Suprapubic skin (tissue), 4 donors: ENCODE results near the gene NUP107. TPM values are rescaled to one million over a fixed set of nuclear protein-coding genes. Genes with fewer than 3 reads are reported as not detected.
"Not testable (repeated sequence)": the region's sequence is repeated elsewhere in the genome, so short reads cannot be mapped to it uniquely, and the experiment has no call there.

Source experiments
- DNase-seq, 2 donors: peaks; one replicate each; pipeline ENCODE4 v3.0.0-alpha.2; 2019; ENCODE audit warnings: low spot score in 2 of 2
- H3K27ac ChIP-seq: fragments of 200-600 bp; sonication (generic); one replicate; pipeline ENCODE4 v1.5.1; 2019
- H3K27me3 ChIP-seq: fragments of 200-600 bp; sonication (generic); one replicate; pipeline ENCODE4 v1.5.1; 2019
- H3K36me3 ChIP-seq: fragments of 200-600 bp; sonication (generic); one replicate; pipeline ENCODE4 v1.5.1; 2019
- H3K4me1 ChIP-seq: fragments of 200-600 bp; sonication (generic); one replicate; pipeline ENCODE4 v1.5.1; 2019
- H3K4me3 ChIP-seq: fragments of 200-600 bp; sonication (generic); one replicate; pipeline ENCODE4 v1.5.1; 2019; ENCODE audit warnings: mild to moderate bottlenecking
- H3K9me3 ChIP-seq: fragments of 200-600 bp; sonication (generic); one replicate; pipeline ENCODE4 v1.5.1; 2019
- EP300 ChIP-seq: sonication (generic); formaldehyde crosslinking; IDR thresholded peaks from one replicate; pipeline ENCODE4 v1.6.1; 2017; ENCODE audit warnings: antibody characterized with exemption
- POLR2A ChIP-seq, 2 donors: fragments of 450-650 bp; IDR thresholded peaks; one replicate each; pipeline ENCODE4 v1.6.1; 2017; ENCODE audit warnings: antibody characterized with exemption in 2 of 2, mild to moderate bottlenecking in 2 of 2, moderate library complexity in 2 of 2
- POLR2AphosphoS5 ChIP-seq, 3 donors: sonication (generic); formaldehyde crosslinking; IDR thresholded peaks; one replicate each; pipeline ENCODE4 v1.6.1; 2017; ENCODE audit warnings: antibody characterized with exemption in 3 of 3
- WGBS: methylation state at CpG from one replicate; pipeline ENCODE4 v1.1.5; 2018; 5-methylcytosine and 5-hydroxymethylcytosine counted together
- total RNA-seq, 4 donors: library from RNA; depleted of rRNA; stranded (reverse); fragments of >200 nt; gene quantifications; one replicate each; pipeline ENCODE4 v1.1.0, GENCODE V29; 2016
- TF ChIP-seq, protein P1 (sequence below), 2 donors: fragments of 200-600 bp in 1 of 2; fragments of 450-650 bp in 1 of 2; sonication (generic) in 1 of 2; IDR thresholded peaks; one replicate each; pipeline ENCODE4 v1.5.1; 2016 to 2019; ENCODE audit warnings: antibody characterized with exemption in 2 of 2, mild to moderate bottlenecking in 1 of 2, moderate library complexity in 1 of 2

NUP107 gene
- total RNA-seq, 4 donors from 2014 or later: 13.3 to 82.7 (median 25.3) TPM

- Histone ChIP-seq H3K27ac (no peak overlapping the region), H3K4me1 (no peaks in the 10 kb centered on the region), H3K36me3 (peaks cover 3% of the 10 kb centered on the region), H3K27me3 (no peaks in the 10 kb centered on the region), H3K4me3 (no peak overlapping the region), H3K9me3 (no peaks in the 10 kb centered on the region)
- WGBS: 53% methylated on average over 1 of the region's 1 CpG
- TF ChIP-seq POLR2AphosphoS5 (IDR thresholded peaks at IDR 0.05) (no peak), EP300 (no peak), POLR2A (IDR thresholded peaks at IDR 0.05) (no peak)
- TF ChIP-seq, protein P1, sequence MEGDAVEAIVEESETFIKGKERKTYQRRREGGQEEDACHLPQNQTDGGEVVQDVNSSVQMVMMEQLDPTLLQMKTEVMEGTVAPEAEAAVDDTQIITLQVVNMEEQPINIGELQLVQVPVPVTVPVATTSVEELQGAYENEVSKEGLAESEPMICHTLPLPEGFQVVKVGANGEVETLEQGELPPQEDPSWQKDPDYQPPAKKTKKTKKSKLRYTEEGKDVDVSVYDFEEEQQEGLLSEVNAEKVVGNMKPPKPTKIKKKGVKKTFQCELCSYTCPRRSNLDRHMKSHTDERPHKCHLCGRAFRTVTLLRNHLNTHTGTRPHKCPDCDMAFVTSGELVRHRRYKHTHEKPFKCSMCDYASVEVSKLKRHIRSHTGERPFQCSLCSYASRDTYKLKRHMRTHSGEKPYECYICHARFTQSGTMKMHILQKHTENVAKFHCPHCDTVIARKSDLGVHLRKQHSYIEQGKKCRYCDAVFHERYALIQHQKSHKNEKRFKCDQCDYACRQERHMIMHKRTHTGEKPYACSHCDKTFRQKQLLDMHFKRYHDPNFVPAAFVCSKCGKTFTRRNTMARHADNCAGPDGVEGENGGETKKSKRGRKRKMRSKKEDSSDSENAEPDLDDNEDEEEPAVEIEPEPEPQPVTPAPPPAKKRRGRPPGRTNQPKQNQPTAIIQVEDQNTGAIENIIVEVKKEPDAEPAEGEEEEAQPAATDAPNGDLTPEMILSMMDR (IDR thresholded peaks at IDR 0.05): no peak
- no peak for DNase-seq
Measured at GRCh38 chr12:68667896-68668295, 18.9 kb upstream of the NUP107 start.

- Histone ChIP-seq H3K27ac (no peak overlapping the region), H3K4me1 (peaks cover 5% of the 10 kb centered on the region), H3K36me3 (no peaks in the 10 kb centered on the region), H3K4me3 (no peak overlapping the region), H3K27me3 (no peaks in the 10 kb centered on the region), H3K9me3 (no peaks in the 10 kb centered on the region)
- DNase-seq: no peak
- no peak for TF ChIP-seq POLR2AphosphoS5 (IDR thresholded peaks at IDR 0.05)
- TF ChIP-seq POLR2A (IDR thresholded peaks at IDR 0.05): no peak
- no peak for TF ChIP-seq EP300
- TF ChIP-seq, protein P1 (IDR thresholded peaks at IDR 0.05): no peak
- WGBS: 83% methylated on average over 4 of the region's 4 CpGs
Measured at GRCh38 chr12:68671179-68671578, 15.6 kb upstream of the NUP107 start.

GRCh38 chr12:68673788-68674187 is 13.0 kb upstream of the NUP107 start:
- WGBS: 75% methylated on average over 4 of the region's 4 CpGs
- peaks cover 11% of the 10 kb centered on the region for H3K4me1 ChIP-seq
- H3K4me3 ChIP-seq: no peak overlapping the region
- H3K27ac ChIP-seq: no peak overlapping the region
- no peaks in the 10 kb centered on the region for H3K27me3 ChIP-seq
- H3K36me3 ChIP-seq: no peaks in the 10 kb centered on the region
- no peak for TF ChIP-seq EP300
- TF ChIP-seq, protein P1 (IDR thresholded peaks at IDR 0.05): no peak
- TF ChIP-seq POLR2A (IDR thresholded peaks at IDR 0.05): no peak
- no peak for TF ChIP-seq POLR2AphosphoS5 (IDR thresholded peaks at IDR 0.05)
- DNase-seq: no peak
- no peaks in the 10 kb centered on the region for H3K9me3 ChIP-seq

- TF ChIP-seq, protein P1 (IDR thresholded peaks at IDR 0.05): no peak
- no peak for TF ChIP-seq EP300
- no peak for TF ChIP-seq POLR2A (IDR thresholded peaks at IDR 0.05)
- no peak for TF ChIP-seq POLR2AphosphoS5 (IDR thresholded peaks at IDR 0.05)
- Histone ChIP-seq H3K4me1 (peaks cover 11% of the 10 kb centered on the region), H3K36me3 (no peaks in the 10 kb centered on the region), H3K9me3 (no peaks in the 10 kb centered on the region), H3K4me3 (no peak overlapping the region), H3K27me3 (no peaks in the 10 kb centered on the region), H3K27ac (no peak overlapping the region)
- no peak for DNase-seq
Measured at GRCh38 chr12:68674376-68674775, 12.4 kb upstream of the NUP107 start.

DNA sequence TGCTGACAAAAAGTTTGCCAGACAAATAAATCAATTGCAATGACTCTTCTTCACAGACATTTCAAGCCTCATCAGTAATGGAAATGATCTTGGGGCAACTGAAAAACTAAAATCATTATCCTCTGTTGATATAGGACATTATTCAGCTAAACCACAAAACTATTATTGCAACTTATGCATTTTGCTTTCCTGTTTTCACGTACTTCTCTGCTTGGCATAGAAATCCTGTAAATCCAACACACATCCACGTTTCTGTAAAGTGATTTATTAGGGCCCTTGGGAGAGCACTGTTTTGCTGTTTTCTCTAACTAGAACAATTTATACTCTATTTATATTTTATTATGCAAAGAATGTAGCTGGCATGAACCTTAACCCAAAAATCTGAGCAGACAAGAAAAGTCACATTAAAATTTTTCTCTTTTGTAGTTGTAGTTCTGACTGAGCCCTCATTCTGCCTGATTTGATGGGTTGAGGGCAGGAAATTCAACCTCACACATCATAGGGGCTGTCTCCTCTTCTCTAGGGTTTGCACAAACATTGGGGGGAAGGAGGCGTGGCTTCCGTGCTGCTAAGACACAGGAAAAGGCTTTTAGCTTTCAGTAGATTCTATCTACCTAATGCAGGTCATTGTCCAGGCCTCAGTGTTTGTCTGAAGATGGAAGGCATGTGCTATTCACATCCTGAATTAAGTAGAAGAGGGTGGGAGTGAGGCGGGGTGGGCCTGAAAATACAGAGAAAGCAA is 11.5 kb upstream of the NUP107 start:
- Histone ChIP-seq H3K9me3 (no peaks in the 10 kb centered on the region), H3K4me1 (peaks cover 11% of the 10 kb centered on the region), H3K36me3 (no peaks in the 10 kb centered on the region), H3K27me3 (no peaks in the 10 kb centered on the region), H3K4me3 (no peak overlapping the region), H3K27ac (no peak overlapping the region)
- TF ChIP-seq EP300 (no peak), POLR2A (IDR thresholded peaks at IDR 0.05) (no peak), POLR2AphosphoS5 (IDR thresholded peaks at IDR 0.05) (no peak)
- TF ChIP-seq, protein P1 (IDR thresholded peaks at IDR 0.05): no peak
- no peak for DNase-seq
- 43% methylated on average over 5 of the region's 5 CpGs for WGBS

GRCh38 chr12:68676854-68677253 is 9.9 kb upstream of the NUP107 start:
- not testable (repeated sequence) for H3K9me3 ChIP-seq, H3K27ac ChIP-seq, H3K27me3 ChIP-seq, H3K4me3 ChIP-seq, H3K36me3 ChIP-seq, DNase-seq
- H3K4me1 ChIP-seq: peaks cover 11% of the 10 kb centered on the region
- WGBS: 97% methylated on average over 5 of the region's 5 CpGs
